Amniotic stem cell (primary cell): ENCODE data around the gene TSHR.

Experiments used
- DNase-seq: peaks from one replicate; lab custom pipeline; 2025; lab: John Stamatoyannopoulos, UW

Gene TSHR

GRCh38 chr14:81177225-81177624, 221.8 kb downstream of the TSHR start:
- DNase-seq: no peak

GRCh38 chr14:81178063-81178462, 222.6 kb downstream of the TSHR start:
- DNase-seq: no peak

DNA sequence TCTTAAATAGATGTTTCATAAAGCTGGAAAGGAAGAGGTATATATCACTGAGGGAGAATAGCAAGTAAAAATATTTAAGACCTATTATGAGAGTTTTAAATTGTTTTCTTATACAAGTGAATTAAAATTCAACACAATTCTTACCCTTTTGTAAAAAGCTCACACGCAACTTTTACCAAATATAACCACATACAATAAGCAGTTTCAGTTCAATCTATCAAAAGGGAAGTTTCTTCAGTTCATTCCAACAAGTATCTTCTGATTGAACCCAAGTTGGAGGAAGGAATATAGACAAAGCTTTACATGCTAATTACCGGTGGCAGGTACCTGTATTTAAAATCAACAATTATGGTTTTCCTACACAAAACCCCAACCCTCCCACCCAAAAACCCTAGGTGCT, 224.2 kb downstream of the TSHR start:
- DNase-seq: no peak

GRCh38 chr14:81187832-81188522, 232.6 kb downstream of the TSHR start:
- DNase-seq: no peak

DNA sequence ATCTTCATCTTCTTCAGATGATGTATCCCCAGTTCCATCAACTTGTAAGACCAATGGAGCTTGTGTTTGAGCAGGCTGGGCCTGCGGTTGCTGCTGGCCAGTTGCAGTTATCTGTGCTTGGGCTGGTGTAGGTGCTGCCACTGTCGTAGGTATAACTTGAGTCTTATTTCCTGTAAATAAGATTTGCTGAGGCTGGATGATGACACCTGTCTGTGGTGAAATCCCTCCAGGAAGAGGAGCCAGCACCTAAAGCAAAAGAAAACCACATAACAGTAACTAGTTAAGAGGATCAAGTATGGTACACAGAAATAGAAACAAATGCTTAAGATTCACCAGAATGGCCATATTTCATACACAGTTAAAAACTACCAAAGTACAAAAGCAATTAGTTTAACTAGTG, 237.2 kb downstream of the TSHR start:
- DNase-seq: no peak

DNA sequence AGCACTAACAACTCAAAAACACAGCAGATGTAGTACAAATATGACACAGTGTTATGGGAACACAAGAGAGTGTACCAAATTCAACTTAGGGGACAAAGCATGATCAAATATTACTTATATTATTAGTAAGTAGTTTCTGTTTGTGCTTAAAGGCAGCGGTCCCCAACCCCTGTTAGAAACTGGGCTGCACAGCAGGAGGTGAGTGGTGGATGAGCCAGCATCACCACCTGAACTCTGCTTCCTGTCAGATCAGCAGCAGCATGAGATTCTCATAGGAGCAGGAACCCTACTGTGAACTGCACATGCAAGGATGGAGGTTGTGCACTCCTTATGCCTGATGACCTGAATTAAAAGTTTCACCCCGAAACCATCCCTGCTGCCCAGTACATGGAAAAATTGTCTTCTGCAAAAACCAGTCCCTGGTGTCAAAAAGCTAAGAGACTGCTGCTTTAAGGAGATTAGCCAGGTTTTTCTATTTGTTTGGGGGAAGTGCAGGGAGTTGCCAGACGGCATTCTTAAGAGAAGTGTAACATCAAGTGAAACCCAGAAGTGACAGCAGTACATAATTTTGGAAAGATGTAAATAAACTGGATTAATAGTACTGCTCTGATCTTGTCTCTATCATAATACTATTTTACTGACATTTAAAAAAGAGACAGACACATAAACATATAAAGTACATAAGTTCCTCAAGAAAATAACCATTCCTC, 238.7 kb downstream of the TSHR start:
- no peak for DNase-seq
